Epidermal melanocyte (primary cell): Measurements from ENCODE around the gene MATK.
A peak's percentile ranks its signal among the peaks of the same experiment; 100 is the strongest.
"Not testable (repeated sequence)": the region's sequence is repeated elsewhere in the genome, so short reads cannot be mapped to it uniquely, and the experiment has no call there.

Experiments used
- DNase-seq: peaks from one replicate; pipeline ENCODE4 v3.0.0; 2011; ENCODE audit warnings: low spot score; ENCODE audit not compliant: insufficient read length

MATK gene

GRCh38 chr19:3771906-3772455 lies 14.2 kb downstream of the MATK start, which contains the start of gene RAX2:
RAX2 (minus strand) TSS chr19:3772228; CDS start chr19:3771742, 486 bp downstream.
- DNase-seq, result no peak

GRCh38 chr19:3771000-3771905 lies 14.9 kb downstream of the MATK start:
- no peak for DNase-seq

DNA sequence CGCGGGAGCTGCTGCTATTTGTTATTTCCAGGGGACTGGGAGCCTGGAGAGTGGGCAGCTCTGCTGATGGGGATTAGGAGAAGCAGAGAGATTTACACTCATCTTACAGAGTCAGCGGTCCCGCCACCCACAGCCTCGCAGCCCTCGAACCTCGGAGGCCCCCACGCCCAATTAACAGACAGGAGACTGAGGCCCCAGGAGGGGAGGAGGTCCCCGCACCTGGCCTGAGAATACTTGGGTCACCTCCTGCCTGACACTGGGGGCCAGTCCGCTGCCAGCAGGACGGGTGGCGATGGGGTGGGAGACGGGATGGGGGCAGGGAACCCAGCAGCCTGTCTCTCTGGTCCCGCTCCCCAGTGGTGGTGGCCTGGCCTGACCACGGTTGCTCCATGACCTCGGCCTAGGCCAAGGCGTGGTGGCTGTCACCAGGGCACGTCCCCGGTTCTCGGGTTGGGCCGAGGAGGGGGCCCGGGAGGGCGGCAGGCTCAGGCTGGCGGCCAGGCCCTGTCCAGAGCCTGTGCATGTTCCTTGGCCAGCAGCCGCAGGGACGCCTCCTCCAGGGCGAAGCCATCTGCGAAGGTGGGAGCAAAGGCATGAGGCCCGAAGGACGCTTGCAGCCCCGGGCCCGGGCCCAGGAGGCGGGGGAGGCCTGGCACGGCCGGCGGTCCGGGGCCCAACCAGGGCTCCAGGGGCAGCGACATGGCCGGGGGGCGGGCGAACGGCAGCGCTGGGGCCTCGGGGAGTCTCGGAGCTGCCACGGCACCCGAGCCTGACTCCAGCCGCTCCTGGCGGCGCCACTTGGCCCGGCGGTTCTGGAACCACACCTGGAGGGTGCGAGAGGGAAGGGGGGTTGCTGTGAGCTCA lies 15.8 kb downstream of the MATK start:
- no peak for DNase-seq

DNA sequence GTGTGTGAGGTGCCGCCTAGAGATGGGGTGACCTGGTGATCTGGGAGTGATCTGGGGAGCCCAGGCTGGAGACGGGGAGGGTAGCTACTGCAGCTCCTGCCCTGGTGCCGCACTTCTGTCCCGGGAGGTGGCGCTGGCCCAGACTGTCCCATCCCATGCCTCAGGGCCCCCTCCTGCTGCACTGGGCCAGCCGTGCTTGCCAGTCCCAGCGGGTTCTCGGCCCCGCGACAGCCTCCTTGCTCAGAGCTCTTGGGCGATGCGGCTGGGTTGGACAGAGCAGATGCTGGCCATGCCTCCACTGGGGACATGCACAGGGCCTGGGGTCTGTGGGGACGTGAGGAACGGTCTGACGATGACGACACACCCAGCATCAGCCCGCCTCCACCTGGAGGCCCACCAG lies 16.7 kb downstream of the MATK start:
- no peak for DNase-seq

DNA sequence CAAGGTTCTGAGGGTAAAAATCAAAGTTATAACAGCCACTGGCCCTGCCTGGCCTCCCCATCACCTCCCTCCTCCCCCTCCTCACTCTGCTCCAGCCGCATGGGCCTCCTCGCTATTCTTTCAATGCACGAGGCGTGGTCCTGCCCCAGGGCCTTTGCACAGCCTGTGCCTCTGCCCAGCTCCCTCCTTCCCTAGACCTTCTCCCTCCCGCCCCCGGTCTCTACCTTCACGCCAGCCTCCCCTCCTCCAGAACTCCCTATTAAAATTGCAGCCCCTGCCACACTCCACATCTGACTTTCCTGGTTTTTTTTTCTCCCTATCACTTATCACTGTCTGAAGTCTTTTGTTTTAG lies 17.5 kb downstream of the MATK start:
- DNase-seq, result no peak

DNA sequence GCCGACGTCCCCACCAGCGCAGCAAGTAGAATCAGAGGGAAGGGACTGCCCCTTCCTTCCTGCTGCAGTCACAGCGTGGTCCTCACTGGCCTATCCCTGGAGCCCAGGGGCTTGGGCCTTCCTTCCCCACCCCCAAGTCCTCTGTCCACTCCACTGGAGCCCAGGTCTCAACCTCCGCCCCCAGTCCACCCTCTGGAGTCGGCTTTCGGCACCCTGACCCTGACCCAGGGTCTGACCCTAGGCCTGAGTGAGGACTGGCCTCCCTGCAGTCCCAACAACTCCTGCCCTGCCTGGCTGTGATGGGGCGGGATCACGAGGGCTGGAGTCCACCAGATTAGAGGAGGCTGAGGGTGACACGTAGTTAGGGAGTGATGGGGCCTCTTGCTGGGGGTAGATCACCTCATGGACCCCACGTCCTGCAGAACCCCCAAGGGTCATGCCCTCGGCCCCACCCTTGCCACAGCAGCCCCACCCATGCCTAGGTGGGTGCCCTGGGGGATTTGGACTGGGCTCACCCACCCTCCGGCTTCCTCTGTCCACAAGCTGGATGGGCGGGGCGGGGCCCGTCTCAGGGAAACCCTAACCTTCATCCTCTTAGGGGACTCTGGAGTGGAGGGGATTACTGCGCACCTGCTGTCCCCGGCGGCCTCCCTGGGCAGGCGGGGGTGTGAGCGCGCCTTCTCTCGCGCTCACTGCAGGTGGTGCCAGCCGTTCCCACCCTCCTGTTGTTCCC lies 18.0 kb downstream of the MATK start:
- DNase-seq, result no peak

DNA sequence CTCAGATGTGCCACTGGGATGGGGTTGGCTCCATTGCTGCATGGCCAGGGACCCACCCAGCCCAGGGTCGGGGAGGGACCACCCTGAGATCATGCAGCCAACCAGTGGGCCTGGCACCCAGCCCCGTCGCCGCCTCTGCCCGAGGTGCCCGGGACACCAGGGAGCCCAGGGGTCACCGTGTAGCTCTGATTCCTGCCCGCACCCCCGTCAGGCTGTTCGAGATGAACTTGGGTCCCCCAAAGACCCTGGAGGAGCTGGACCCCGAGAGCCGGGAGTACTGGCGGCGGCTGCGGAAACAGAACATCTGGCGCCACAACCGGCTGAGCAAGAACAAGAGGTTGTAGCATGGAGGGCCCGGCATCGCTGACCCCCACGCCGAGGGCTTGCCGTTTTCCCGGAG lies 19.1 kb downstream of the MATK start:
- no peak for DNase-seq

DNA sequence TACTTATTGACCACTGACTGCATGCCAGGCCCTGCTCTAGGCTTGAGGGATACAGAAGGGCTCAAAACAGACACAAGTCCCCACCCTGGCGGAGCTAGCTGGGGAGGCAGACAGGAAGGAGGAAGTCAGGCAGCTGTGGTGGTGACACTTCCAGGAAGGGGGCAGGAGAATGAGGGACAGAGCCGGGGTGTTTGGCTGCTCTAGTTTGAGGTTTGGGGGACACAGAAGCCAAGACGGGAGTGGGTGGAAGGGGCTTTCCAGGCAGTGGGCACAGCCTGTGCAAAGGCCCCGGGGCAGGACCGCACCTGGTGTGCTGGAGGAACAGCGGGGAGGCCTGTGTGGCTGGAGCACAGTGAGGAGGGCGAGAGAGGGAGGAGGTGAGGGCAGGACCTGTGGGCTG lies 19.7 kb downstream of the MATK start:
- DNase-seq, result no peak

DNA sequence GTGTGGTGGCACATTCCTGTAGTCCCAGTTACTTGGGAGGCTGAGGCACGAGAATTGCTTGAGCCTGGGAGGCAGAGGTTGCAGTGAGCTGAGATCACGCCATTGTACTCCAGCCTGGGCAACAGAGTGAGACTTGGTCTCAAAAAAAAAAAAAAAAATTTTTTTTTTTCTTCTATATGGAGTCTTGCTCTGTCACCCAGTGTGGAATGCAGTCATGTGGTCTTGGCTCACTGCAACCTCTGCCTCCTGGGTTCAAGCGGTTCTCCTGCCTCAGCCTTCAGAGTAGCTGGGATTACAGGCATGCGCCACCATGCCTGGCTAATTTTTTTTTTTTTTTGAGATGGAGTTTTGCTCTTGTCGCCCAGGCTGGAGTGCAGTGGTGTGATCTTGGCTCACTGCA lies 20.4 kb downstream of the MATK start:
- DNase-seq, result not testable (repeated sequence)

GRCh38 chr19:3765121-3765520 lies 21.1 kb downstream of the MATK start:
- no peak for DNase-seq

DNA sequence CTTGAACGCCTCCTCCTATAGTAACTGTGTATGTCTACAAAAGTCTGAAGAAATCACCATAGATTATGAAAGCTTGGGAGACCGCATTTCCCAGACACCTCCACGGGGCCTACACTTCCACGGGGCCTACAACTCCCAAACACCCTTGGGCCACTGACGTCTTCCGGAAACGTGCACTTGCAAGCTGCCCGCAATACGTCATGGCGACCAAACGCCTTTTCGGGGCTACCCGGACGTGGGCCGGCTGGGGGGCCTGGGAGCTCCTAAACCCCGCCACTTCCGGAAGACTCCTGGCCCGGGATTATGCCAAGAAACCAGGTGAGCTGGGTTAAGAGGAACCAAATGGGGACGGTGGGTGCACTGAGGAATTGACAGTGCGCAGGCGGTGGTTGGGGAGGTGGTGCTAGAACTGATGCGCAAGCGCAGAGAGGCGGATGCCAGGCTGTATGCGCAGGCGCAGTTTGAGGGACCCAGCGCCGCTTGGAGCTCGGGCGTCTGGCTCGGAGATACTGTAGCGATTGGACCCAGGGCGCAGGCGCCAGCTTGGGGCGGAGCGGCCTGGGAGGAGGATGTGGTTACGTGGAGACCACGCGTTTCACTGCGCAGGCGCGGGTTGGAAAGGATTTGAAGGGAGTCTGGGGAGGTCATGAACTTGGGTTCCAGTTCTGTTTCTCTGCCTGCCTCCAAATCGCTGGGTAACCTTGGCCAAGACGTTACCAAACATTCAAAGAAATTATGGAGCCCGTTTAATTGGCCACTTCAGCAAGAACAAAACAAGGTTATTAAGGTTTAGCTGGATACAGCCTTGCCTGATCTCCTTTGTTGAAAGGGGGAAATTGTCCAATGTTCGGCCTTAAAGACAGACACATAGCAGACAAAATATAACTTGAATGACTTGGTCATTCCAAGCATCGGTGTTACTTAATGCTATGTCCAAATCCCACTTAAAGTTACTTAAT lies 23.4 kb downstream of the MATK start, which contains the start of gene MRPL54:
MRPL54 (plus strand) TSS at position 182 of the 959 bp plus-strand sequence; CDS start at position 201, 19 bp downstream.
- DNase-seq, result peak; percentile 98

DNA sequence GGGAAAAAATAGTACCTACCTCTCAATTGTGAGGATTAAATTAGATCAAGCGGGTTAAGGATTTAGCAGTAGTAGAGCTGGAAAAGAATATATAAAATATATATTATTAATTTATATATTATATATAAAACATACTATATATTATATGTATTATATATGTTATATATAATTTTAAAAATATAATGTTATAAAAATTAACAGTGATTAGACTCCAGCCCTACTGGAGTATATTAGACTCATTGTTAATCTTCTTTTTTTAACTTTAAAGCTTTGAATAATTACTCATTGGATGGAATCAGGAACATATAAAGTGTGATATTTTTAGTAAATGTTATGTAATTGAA lies 24.1 kb downstream of the MATK start:
- DNase-seq, result no peak

DNA sequence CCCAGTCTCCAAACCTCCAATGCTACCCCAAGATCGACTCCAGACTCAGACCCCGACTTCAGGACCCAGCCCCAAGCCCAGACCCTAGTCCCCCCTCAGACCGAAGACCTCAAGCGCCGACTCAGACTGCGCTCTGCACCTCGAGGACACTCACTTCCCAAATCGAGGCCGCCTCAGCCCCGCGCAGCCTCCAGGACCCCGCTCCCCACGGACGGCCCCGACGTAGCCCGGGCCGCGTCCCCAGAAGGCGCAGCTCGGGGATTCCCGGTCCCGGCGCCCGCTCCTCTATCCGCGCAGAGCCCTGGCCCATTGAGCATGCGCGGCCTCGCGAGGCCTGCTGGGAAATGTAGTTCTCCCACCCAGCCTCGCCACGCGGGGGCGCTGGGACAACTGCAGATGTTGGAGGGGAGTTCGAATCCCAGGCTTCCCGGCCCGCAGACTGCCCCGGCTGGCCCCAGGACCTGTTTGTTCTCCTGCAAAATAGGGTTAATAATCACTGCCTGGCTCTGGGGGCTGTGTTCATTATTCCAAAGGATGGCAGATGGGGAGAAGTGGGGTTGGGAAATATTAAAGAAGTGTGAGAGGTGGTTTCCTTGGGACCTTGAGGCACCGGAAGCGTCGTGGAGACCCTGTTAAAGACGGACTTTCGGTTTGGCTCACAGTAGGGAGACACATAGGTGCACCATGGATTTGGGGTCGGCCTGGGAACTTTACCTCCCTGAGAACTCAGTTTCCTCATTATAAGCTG lies 24.6 kb downstream of the MATK start, which contains the start of gene APBA3:
APBA3 (minus strand) TSS at position 311 of the 748 bp plus-strand sequence. CDS start 1,428 bp downstream, outside the sequence.
- DNase-seq, result peak; percentile 93

- DNase-seq, result no peak
These were observed 25.3 kb downstream of the MATK start for GRCh38 chr19:3760871-3761361.

GRCh38 chr19:3759482-3760254 lies 26.5 kb downstream of the MATK start:
- no peak for DNase-seq

DNA sequence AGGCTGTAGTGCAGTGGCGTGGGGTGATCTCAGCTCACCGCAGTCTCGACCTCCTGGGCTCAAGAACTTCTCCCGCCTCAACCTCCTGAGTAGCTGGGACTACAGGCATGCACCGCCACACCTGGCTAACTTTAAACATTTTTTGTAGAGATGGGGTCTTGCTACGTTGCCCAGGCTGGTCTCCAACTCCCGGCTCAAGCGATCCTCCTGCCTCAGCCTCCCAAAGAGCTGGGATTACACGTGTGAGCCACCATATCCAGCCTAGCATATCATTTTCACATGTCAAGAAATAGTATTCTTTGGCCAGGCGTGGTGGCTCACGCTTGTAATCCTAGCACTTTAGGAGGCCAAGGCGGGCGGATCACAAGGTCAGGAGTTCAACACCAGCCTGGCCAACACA lies 27.9 kb downstream of the MATK start:
- DNase-seq, result not testable (repeated sequence)

GRCh38 chr19:3757705-3758104 lies 28.5 kb downstream of the MATK start:
- DNase-seq, result not testable (repeated sequence)
